NCI-H748 treated with DMSO at 0.1 percent for 48 hours (cell line): ENCODE data around the gene SRC.

Experiments used
- DNase-seq: peaks from one replicate; lab custom pipeline; 2025; lab: John Stamatoyannopoulos, UW

Gene SRC

DNA sequence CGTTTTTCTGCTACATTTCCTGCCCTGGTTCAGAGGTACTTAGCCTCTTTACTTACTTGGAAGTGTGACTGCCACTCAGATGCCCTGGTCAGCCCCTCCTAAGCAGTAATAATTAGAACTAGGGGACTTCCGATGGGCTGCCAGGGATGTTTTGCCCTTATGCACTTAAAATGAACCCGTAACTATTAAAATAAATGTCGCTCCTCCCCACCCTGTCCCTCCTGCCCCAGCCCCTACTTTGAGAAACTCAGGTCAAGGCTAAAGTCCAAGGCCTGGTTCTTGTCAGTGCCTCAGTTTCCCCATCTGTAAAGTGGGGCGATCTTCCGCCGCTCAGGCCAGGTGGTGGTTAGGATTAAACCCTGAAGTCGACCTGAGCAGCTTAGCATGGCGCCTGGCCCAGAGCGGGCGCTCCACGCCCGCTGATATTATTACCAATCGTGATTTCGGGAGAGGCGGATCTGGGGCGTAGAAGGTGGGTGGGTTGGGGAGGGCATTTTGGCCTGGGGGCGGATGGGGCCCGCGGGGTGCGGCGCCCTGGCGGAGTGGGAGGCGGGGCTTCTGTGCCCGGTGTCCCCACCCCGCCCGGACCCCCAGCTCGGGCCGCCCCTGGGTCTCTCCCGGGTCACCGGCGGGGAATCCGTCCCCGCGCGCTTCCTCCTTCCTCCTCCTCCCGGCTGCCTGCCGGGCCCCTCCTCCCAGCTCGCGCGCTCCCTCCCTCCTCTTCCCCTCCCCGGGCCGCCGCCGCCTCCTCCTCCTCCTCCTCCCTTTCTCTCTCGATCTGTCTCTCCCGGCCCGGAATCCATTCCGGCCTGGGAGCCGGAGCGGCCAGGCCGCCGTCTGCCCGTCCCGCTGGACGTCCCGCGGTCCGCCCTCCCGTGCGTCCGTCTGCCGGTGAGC, at the start of gene SRC:
Gene SRC (plus strand): TSS at position 802 of the 897 bp plus-strand sequence. CDS start 38,014 bp downstream, outside the sequence.
- DNase-seq, result peak; percentile 24

DNA sequence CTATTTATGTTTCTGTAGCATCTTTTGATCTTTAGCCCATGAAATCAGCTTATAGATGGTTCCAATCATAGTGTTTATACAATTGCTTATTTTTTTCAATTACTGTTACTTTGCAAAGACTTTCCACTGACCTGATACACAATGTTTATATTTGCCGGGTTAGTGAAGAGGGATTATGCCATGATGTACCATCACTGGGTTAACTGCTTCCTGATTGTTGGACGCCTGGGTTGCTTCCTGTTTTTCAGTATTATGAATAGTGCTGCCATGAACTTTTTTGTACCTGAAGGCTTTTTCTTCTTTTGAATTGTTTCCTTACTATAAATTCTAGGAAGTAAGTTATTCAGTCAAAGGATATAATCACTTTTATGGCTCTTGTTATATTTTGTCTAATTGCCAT, 49.6 kb upstream of the SRC start:
- DNase-seq, result no peak

DNA sequence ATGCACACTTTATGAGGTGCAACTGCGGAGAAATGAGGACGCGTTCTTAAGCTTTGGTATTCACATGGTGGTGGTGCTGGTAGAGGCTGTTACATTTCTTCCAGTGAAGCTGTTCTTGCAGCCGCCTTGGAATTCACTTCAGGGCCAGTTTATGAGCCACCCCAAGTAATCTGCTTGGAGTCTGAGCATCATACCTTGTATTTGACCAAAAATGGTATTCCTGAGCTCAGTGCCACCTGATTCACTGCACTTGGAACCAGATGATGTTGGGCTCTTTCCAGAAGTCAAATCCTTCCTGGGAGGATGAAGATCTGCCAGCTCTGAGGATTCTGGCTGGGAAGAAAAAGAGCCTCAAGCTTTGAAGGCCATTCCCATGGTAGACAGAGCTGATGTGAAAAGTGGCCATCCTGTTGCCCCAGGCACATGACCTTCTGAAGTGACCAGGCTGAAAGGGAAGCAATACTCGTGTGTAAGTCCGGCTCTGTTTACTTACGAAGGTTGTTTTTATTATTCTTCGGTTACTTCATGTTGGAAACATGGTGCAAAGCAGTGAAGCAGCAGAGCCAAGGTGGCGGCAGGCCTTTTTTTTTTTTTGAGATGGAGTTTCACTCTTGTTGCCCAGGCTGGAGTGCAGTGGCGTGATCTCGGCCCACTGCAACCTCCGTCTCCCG, 48.7 kb upstream of the SRC start:
- no peak for DNase-seq

DNA sequence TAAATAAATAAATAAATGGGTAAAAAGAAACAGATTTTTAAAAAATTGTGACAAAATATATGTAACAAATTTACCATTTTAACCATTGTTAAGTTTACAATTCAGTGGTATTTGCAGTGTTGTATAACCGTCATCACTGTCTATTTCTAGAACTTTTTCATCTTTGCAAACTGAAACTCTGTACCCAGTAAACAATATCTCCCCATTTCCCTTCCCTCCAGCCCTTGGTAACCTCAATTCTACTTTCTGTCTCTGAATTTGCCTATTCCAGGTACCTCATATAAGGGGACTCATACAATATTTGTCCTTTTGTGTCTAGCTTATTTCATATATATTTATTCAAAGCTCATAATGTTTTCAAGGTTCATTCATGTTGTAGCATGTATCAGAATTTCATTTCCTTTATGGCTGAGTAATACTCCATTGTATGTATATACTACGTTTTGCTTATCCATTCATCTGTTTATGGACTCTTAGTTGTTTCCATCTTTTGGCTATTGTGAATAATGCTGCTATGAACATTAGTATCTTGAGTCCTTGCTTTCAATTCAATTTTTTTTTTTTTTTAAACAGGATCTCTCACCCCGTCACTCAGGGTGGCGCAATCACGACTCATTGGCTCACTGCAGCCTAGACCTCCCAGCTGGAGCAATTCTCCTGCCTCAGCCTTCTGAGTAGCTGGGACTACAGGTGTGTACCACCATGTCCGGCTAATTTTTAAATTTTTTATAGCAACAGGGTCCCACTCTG, 47.6 kb upstream of the SRC start:
- no peak for DNase-seq

DNA sequence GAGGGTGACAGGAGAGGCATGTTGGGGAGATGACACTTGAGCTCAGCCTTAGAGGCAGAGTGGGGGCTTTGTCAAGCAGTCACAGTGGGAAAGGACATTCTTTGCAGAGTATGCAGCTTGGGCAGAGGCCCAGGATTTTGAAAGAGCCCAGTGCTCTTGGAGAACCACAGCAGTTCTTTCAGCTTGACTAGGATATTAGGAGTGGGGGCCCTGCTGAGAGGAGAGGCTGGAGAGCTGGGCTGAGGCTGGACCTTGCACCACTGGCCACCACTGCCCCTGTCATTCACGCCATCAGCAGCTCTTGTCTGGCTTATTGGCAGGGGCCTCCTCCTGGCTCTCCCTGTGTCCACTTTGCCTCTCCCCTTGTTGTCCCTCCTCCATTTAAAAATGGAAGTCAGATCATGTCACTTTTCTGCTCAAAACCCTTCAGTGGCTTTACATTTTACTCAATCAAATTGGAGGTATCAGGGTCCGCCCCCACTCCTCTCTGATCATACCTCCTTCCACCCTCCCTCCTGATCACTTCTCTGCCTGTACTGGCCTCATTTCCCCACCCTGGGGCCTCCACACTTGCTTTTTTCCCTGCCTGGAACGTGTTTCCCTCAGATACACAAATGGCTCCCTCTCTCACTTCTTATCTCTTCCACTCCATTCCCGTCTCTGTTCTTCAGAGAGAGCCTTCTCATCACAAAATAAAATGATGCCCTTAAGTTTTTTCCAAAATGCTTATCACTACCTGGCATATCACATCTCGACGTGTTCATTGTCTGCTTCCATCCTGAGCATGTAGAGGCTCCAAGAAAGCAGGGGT, 46.0 kb upstream of the SRC start:
- no peak for DNase-seq

DNA sequence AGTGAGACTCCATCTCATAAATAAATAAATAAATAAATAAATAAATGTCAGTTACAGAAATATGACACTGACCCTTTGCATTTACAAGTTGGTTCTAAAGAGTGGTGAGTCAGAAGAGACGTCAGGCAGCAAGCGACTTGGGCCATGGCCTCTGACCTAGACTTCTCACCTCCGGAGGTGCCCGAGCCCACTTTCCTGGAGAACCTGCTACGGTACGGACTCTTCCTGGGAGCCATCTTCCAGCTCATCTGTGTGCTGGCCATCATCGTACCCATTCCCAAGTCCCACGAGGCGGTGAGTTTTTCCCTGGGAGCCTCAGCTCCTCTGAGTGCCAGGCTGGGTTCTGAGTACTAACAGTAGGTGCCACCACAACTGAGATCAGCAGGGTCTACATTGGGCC, 44.8 kb upstream of the SRC start:
- no peak for DNase-seq

DNA sequence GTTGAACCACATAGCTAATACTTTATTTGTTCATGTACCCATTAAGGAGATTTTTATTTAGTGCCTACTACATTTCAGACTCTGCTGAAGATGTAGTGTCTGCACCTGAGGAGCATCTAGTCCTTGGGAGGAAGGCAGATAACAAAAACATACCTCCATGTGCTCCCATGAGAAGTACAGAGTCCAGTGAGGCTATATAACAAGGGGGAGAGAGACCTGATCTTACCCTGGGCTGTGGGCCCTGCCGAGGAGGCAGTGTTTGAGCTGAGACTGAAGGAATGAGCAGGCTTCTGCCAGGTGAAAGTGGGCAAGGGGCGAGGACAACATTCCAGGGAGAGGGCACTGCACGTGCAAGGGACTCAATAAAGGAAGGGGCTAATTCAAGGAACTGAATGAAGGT, 44.4 kb upstream of the SRC start:
- DNase-seq, result no peak

DNA sequence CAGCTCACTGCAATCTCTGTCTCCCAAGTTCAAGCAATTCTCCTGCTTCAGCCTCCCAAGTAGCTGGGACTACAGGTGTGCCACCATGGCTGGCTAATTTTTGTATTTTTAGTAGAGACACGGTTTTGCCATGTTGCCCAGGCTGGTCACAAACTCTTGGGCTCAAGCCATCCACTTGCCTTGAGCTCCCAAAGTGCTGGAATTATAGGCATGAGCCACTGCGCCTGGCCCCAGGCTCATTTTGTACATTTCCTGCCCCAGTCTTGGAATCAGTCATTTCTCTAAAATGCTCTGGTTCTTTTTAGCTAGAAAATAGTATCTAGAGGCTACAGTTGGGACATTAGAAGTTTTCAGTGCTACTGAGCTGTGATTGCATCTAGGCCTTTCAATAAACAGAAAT, 43.0 kb upstream of the SRC start:
- DNase-seq, result no peak

DNA sequence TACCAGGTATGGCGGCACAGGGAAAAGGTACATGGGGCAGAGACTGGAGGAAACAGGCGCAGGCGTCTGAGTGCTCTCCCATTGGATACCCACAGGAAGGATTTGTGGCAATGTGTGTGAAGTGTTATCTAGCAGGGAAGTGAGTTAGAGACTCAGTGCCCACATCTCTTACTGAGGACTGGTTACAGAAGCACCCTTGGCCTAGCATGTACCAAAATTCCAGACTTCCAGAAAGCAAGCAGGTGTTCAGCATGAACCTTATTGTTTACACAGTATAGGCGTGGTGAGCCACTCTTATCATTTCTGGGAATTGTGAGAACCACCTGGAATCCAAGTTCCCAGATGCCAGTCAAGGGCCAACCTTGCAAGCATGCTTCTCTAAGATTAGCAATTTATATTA, 42.3 kb upstream of the SRC start:
- peak; percentile 29 for DNase-seq

DNA sequence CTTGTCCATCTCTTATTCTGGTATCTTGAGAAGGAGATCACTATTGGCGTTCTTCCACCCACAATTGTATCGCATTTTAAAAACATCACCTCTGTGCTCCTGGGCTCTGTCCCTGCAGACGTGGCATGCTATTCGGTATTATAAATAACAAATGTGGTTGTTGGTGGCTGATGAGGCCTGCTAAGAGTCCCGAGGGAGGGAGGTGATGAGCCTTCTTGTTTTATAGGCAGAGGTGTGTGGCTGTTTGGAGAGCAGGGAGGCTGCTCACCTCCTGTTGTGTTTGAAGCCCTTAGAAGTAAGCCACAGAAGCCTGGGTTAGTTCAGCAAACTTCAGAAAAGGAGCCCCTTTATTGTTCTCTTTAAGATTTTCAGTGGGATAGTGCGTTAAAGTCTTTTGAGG, 40.9 kb upstream of the SRC start:
- DNase-seq, result no peak

DNA sequence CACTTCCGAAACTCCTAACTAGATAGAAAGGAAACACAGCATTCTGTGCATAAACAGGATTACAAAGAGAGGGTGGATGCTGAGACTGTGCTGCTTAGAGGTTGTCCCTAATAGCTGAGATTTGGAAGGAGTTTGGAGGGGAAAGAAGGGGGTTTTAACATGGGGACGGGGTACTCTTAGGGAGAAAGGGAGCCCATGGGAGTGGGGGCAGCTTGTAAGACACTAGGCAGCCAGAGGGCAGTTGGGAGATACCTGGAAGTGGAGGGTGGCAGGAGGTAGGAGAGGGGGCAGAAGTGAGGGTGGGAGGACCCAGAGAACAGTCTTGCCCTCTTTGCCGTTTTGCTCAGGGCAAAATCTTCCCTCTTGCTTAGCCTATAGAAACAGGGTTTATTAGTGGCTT, 40.1 kb upstream of the SRC start:
- no peak for DNase-seq

DNA sequence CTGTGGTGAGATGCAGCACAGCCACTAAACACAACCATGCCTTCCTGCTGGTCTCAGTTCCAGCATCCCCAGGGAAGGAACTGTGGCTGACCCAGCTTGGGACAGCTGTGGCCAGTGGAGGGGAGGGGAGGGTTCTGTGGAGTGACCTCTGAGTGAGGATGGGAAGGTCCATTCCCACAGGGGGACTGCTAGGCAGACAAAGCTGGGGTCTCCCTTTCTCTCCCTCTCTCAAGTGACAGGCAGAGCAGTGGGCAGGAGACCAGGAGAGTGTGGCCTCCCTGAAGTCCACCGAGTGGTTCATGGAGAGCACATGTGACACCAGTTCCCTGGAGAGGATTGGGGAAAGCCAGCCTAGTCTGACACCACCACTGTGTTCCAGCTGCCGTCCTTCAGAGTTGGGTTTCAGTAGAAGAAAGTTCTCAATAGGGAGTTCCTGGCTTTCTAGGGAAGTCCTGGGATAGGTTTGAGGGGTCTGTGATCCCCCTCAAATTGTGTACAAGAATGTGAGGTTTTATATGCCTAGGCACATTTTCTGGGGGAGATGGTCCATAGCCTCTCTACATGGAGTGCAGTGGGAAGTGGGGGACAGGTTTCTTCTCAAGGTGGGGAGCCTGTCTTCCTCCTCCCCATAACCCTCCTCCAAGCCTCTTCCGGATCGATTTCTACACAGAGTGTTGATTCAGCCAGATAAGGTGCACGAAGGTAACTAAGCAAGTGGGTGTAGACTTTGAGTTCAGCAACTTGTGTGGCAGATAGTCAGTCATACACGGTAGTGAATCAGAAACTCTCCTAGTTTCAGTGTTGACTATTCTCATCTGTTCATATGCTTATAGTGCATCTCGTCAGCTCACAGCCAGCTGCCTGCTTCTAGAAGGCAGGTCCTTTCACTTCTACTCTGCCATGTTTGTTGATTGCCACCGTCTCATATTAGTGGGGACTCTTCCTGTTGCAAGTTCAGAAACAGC, 37.6 kb upstream of the SRC start:
- DNase-seq, result no peak

DNA sequence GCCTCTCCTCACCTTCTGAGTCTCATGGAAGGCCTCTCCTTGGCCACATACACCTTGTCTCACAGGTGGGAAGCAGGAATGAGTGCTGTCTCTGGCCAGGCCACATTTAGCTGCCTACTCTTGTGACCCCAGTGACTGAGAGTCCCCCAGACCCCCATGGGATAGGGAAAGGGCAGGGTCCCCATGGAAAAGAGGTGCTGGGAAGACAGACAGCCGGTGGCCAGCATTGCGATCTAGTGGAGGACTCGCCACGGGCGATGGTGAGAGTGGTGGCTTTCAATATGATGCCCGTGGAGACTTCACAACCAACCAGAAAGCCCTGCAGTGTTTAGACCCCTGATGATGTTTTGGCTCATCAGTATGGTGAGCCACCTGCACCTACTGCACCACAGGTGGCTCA, 36.6 kb upstream of the SRC start:
- no peak for DNase-seq

DNA sequence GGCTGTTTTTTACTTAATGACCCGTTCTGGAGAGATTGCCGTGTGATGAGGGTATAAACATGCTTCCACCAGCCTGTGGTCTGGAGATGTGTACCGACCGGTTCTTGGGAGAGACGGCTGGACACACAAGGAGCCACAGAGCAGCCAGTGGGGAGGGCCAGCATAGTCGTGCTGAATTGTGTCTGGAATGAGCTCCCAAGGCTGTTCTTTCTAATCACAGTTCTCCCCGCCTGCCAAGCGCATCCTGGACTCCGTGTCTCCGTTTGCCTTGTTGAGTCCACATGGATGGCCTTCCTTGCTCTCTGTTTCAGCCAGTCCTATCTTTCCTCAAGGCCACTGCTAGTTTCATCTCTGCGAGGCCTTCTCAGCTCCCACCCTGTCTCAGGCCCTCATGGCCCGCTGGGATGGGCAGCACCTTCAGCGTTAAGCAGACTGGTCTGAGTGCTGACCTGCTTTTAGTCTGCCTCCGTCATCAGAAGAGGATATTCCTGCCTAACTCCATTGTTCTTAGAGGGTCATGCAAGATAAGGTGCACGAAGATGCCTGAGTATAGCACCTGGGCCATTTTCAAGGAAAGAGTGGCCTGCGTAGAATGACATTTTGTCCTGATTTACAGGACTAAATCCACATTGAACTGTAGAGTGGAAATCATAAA, 35.9 kb upstream of the SRC start:
- no peak for DNase-seq

DNA sequence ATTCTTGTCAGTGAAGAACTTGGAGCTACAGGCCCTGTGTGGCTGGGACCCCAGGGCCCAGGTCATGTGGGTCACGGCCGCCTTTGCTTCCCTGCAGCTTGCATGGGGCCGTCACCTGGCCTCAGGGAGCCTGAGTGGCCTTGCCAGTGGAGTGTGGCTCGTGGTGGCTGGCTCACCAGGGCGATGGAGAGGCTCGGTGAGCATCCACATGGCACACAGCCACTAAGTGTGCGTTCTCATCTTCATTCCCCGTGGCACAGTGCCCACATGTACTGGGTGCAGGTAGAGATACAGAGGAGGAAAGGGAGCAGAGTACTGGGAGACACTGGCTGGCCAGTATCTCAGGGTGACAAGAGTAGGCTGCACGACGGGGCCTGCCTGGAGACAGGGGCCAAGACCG, 35.0 kb upstream of the SRC start:
- no peak for DNase-seq

DNA sequence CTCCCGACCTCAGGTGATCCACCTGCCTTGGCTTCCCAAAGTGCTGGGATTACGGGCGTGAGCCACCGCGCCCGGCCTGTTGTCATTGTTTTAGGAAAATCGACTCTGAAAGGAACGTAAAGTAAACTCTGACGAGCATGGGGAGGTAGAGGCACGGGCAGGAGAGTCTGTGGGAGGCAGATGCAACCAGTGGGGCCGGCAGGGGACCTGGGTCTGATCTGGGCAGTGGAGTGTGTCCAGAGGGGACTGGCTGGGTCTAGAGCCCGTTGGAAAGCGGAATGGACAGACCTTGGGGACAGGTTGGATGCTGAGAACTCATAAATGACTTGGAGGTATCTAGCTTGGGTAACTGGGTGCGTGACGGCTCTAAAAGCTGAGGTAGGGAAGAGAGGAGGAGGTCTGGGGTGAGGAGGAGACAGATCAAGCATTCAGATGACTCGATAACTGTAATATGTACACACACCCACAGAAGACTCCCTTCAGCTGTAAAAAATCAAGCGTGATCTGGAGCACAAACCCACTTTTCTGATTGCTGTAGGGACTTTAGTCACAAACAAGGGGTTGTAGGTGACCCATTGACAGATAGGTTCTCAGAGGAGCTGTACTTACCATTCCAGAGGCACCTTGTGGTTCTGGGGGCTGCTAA, 34.1 kb upstream of the SRC start:
- no peak for DNase-seq

DNA sequence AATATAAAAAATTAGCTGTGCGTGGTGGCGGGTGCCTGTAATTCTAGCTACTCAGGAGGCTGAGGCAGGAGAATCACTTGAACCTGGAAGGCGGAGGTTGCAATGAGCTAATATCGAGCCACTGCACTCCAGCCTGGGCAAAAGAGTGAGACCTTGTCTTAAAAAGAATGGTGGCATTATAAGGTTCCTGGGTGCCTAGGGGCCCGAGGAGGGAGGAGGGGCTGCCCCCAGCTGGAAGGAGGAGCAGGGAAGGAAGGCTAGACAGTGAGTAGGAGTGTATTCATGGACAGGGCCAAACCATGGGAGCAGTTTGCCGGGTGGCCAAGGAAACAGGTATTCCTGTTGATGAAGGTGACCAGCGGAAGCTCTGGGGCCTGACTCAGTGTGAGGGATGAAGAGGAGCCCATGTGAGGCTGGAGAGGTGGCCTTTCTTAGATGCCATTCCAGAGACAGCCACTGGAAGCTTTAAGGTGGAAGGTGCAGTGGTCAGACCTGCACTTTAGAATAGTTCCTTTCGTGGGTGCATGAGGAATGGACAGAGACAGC, 32.3 kb upstream of the SRC start:
- DNase-seq, result no peak

DNA sequence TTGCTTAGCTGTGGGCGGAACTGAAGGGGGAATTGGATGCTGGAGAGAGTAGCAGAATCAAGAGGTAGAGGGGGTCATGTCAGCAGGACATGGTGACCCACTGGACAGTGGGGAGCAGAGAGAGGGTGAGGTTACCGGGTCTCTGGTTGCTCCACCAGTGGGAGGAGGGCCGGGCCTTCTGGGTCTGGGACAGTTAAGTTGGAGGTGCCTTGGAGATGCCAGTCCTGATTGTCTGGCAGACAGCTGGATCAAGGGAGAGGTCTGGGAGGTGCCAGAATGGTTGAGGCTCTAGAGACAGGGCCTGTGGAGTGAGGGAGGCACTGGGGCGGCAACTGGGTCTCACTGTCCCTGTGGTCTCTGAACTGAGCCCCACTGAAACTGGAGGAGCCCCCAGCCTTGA, 31.8 kb upstream of the SRC start:
- no peak for DNase-seq

DNA sequence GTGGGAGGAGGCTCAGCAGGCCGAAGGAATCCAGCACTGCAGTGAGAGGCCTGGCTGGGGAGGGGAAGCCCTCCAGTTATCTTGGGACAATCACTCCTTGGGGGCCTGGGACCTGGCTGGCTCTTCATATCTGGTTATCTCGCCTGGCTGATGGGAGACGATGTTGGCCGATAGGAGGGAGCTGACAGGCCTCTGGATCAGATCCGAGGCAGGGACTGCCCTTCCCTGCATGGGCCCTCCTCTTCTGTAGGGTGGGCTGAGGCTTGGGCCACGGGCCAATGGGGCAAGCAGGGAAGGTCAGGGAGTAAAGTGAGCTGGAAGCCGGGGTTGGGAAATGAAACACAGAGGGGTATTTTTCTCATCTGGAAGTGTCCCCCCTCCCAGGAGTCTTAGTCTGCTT, 31.3 kb upstream of the SRC start:
- DNase-seq, result no peak
